ENCODE data around the gene GRAMD1B.

Gene GRAMD1B

DNA sequence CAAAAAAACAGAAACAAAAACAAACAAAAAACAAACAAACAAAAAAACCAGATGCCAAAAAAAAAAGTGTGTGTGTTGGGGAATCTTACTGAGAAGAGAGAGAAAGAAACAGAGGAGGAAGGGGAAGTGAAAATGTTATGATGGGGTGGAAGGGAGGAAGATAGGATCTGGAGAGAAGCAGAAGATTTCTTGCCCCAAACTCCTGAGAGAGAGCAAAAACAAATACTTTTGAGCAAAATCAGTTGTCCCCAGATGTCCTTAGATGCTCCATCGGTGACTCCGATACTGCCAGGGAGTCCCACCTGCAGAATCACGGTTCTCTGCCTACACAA lies 19.9 kb upstream of the GRAMD1B start:
- H3K27me3 ChIP-seq (ENCODE audit: control insufficient read depth, insufficient read depth, low read length), result peaks cover 22% of the 10 kb centered on the region
- H3K9me3 ChIP-seq (ENCODE audit: control insufficient read depth, insufficient read depth, low read length), result no peaks in the 10 kb centered on the region
- H3K9ac ChIP-seq (ENCODE audit: low read depth, low read length), result no peak overlapping the region

DNA sequence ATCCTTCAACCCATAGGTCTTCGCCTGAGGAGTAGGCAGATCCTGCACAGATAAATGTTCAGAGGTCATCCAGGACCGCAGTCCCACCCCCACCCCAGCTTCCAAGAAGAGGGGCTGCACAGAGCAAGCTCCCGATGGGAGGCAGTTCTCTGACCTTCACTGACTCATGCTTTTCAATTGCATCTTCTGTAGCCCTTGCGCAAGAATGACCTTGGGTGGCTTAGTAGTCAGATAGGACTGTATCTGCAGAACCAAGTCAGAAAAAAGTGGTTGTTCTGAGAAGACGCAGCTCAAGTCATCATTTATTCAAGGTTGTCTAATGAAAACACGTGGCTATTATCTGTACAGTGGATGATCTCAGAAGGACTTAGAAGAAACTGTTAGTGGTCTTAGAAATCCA lies 16.4 kb upstream of the GRAMD1B start:
- Histone ChIP-seq H3K4me3 (ENCODE audit: low read depth, low read length) (no peak overlapping the region), H3K9ac (ENCODE audit: low read depth, low read length) (no peak overlapping the region), H3K36me3 (ENCODE audit: control insufficient read depth, insufficient read depth, low read length) (no peaks in the 10 kb centered on the region), H3K4me1 (ENCODE audit: control insufficient read depth, insufficient read depth, low read length) (0 out of 2 replicates have a peak, but pooled peaks cover 4% of the 10 kb centered on the region), H3K9me3 (ENCODE audit: control insufficient read depth, insufficient read depth, low read length) (no peaks in the 10 kb centered on the region), H3K27ac (ENCODE audit: low read depth, low read length) (no peak overlapping the region), H3K27me3 (ENCODE audit: control insufficient read depth, insufficient read depth, low read length) (peaks cover 8% of the 10 kb centered on the region; the same call in 1 of the 2 replicates)

More for the DNA sequence above, 19.9 kb upstream of the GRAMD1B start:
- no peak overlapping the region for H3K27ac ChIP-seq (ENCODE audit: low read depth, low read length)
- peaks cover 28% of the 10 kb centered on the region for H3K4me1 ChIP-seq (ENCODE audit: control insufficient read depth, insufficient read depth, low read length)
- H3K4me3 ChIP-seq (ENCODE audit: low read depth, low read length), result no peak overlapping the region
- H3K36me3 ChIP-seq (ENCODE audit: control insufficient read depth, insufficient read depth, low read length), result no peaks in the 10 kb centered on the region

DNA sequence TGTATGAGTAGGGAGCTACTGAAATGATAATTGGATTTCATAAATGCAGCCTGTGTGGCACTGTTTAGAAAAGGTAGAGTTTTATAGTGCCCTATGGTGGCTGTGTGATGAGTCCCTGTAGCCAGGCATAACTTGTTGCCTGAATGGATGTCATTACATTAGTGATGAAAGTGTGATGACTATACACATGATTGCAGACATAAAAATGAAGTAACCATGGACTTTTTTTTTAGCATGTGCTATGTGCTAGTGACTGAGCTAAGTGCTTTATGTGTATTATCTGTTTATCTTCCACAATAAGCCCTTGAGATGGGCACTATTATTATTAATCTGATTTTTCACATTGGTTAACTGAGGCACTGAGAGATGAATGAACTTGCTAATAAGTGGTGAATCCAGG lies 13.5 kb upstream of the GRAMD1B start:
- Histone ChIP-seq H3K9me3 (ENCODE audit: control insufficient read depth, insufficient read depth, low read length) (no peaks in the 10 kb centered on the region), H3K36me3 (ENCODE audit: control insufficient read depth, insufficient read depth, low read length) (no peaks in the 10 kb centered on the region), H3K27me3 (ENCODE audit: control insufficient read depth, insufficient read depth, low read length) (no peaks in the 10 kb centered on the region; the same call in 1 of the 2 replicates), H3K9ac (ENCODE audit: low read depth, low read length) (no peak overlapping the region), H3K27ac (ENCODE audit: low read depth, low read length) (no peak overlapping the region), H3K4me3 (ENCODE audit: low read depth, low read length) (no peak overlapping the region), H3K4me1 (ENCODE audit: control insufficient read depth, insufficient read depth, low read length) (no peaks in the 10 kb centered on the region)

DNA sequence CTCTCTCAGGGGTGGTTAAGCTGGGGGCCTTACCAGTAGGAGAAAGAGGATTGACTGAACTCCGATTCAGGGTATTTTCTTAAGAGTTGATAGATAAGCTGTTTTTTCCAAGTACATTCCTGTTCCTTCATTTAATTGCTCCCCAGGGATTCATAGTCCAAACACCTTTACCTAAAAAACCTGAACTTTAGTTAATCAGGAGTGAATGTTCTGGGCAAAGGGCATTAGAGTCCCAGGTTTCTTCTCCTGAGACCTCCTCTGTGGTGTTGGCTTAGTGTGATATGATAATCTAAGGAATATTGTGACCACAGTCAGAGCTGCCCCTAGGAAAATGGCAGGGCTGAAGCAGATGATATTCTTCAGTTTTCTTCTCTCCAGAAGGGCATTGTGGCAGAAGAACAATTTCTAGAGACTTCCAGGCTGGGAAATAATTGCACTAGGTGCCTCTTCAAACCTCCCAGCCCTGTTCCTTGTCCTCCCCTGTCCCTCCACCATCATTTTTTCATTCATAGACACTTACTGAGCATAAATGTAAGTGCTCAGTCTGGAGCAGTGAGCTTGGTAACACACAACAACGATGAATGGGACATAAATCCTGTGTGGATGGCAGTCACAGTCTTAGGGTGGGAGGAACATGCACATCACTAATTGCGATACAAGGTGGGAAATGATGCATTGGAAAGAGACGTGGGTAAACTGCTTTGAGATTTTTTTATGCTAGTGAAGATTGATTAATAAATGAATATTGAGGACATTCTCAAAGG lies 11.5 kb upstream of the GRAMD1B start:
- Histone ChIP-seq H3K27ac (ENCODE audit: low read depth, low read length) (no peak overlapping the region), H3K4me3 (ENCODE audit: low read depth, low read length) (no peak overlapping the region), H3K9me3 (ENCODE audit: control insufficient read depth, insufficient read depth, low read length) (no peaks in the 10 kb centered on the region), H3K27me3 (ENCODE audit: control insufficient read depth, insufficient read depth, low read length) (peaks cover 8% of the 10 kb centered on the region), H3K4me1 (ENCODE audit: control insufficient read depth, insufficient read depth, low read length) (no peaks in the 10 kb centered on the region), H3K9ac (ENCODE audit: low read depth, low read length) (no peak overlapping the region), H3K36me3 (ENCODE audit: control insufficient read depth, insufficient read depth, low read length) (no peaks in the 10 kb centered on the region)

DNA sequence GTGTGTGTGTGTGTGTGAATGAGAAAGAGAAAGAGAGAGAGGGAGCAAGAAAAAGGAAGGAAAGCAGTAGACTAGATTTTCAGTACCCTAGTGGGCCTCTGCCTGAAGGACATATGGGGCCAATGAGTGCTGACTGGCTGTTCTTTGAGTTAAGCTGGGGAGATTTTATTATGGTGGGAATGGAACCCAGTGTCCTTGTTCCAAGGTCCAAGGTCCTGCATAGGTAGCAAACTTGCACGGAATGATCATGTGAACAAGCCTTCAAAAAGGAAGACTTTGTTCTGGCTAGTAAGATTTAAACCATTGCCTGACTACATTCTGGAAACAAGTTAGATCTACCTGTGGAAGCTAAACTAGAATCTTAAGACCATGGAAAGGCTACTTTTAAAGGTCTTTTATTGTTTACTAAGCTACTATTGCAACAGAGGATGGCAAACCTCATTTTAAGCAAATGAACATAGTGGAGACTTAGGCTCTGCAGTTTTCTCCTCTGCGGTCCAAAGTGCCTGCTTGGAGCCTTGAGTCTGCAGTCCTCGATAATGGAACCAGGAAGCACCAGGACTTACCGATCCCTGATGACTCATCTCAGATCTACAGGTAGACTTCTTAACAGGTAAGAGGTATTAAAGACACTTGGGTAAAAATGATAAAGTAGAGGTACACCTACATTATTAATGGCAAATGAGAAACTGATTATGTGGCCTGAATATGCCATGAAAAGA lies 10.2 kb upstream of the GRAMD1B start:
- Histone ChIP-seq H3K4me3 (ENCODE audit: low read depth, low read length) (no peak overlapping the region), H3K27ac (ENCODE audit: low read depth, low read length) (no peak overlapping the region), H3K4me1 (ENCODE audit: control insufficient read depth, insufficient read depth, low read length) (no peaks in the 10 kb centered on the region), H3K9ac (ENCODE audit: low read depth, low read length) (no peak overlapping the region), H3K36me3 (ENCODE audit: control insufficient read depth, insufficient read depth, low read length) (no peaks in the 10 kb centered on the region), H3K27me3 (ENCODE audit: control insufficient read depth, insufficient read depth, low read length) (peaks cover 21% of the 10 kb centered on the region), H3K9me3 (ENCODE audit: control insufficient read depth, insufficient read depth, low read length) (no peaks in the 10 kb centered on the region)

DNA sequence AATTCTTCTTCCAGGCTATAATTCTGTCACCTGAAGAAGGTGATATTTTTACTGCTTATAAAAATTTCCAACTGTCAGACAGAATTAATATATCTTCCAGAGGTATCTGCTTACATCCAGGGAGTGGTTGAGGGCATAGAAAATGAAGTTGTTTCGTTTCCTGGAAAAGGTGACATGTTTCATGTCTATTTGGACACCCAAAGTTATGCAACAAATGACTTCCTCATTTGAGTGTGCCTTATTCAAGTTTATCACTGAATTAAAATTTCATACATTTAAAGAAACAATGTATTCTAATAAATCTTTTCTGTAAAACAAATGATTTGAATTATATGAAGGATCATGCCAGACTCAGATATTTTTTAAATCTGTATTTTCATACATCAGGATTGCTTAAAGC lies 8.5 kb upstream of the GRAMD1B start:
- H3K9me3 ChIP-seq (ENCODE audit: control insufficient read depth, insufficient read depth, low read length), result no peaks in the 10 kb centered on the region
- H3K36me3 ChIP-seq (ENCODE audit: control insufficient read depth, insufficient read depth, low read length), result no peaks in the 10 kb centered on the region
- H3K27ac ChIP-seq (ENCODE audit: low read depth, low read length), result no peak overlapping the region
- H3K9ac ChIP-seq (ENCODE audit: low read depth, low read length), result no peak overlapping the region
- no peak overlapping the region for H3K4me3 ChIP-seq (ENCODE audit: low read depth, low read length)
- H3K27me3 ChIP-seq (ENCODE audit: control insufficient read depth, insufficient read depth, low read length), result peaks cover 38% of the 10 kb centered on the region
- peaks cover 12% of the 10 kb centered on the region for H3K4me1 ChIP-seq (ENCODE audit: control insufficient read depth, insufficient read depth, low read length)

DNA sequence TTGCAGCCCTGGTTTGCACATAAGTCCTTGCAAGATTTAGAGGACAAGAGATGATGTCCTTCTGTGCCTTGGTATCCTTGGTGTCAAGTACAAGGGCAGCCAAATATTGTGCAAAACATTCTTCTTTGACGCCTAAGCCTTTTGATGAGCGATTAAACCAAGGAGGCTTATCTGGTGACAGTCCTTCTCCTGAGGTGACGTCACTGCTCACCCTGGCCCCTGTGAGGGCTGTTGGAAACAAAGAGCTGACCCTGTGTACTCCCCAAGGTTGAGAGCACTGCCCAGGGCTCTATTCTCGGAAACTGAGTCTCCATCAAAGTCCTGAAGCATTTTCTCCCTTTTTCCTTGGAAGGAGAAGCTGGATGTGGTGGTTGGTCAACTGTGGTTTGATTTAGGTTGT lies 4.7 kb upstream of the GRAMD1B start:
- no peak overlapping the region for H3K4me3 ChIP-seq (ENCODE audit: low read depth, low read length)
- H3K4me1 ChIP-seq (ENCODE audit: control insufficient read depth, insufficient read depth, low read length), result peaks cover 25% of the 10 kb centered on the region
- peaks cover 64% of the 10 kb centered on the region for H3K27me3 ChIP-seq (ENCODE audit: control insufficient read depth, insufficient read depth, low read length)
- H3K9ac ChIP-seq (ENCODE audit: low read depth, low read length), result no peak overlapping the region
- H3K9me3 ChIP-seq (ENCODE audit: control insufficient read depth, insufficient read depth, low read length), result no peaks in the 10 kb centered on the region
- H3K27ac ChIP-seq (ENCODE audit: low read depth, low read length), result no peak overlapping the region
- H3K36me3 ChIP-seq (ENCODE audit: control insufficient read depth, insufficient read depth, low read length), result no peaks in the 10 kb centered on the region

DNA sequence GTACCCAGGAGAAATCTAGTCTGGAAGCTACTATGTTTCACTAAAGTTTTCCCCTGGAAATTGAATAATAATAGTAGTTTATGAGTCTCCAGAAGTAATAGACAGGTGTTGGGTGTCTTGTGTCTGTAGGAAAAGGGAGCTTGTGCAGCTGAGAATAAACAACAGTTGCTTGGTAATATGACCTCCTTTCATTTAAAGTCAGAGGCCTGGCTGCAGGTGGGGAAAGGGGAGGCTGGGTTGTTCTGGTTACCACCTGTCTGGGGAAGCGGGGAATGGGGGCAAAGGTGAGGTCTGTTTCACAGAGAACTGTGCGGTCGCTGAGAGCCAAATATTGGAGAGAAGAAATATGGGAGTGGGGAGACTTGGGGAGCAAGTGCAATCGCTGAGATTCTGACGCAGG lies 3.3 kb upstream of the GRAMD1B start:
- H3K9me3 ChIP-seq (ENCODE audit: control insufficient read depth, insufficient read depth, low read length), result no peaks in the 10 kb centered on the region
- H3K9ac ChIP-seq (ENCODE audit: low read depth, low read length), result no peak overlapping the region; the same call in 1 of the 2 replicates
- H3K4me1 ChIP-seq (ENCODE audit: control insufficient read depth, insufficient read depth, low read length), result peaks cover 30% of the 10 kb centered on the region
- no peak overlapping the region for H3K27ac ChIP-seq (ENCODE audit: low read depth, low read length)
- no peaks in the 10 kb centered on the region for H3K36me3 ChIP-seq (ENCODE audit: control insufficient read depth, insufficient read depth, low read length)
- no peak overlapping the region for H3K4me3 ChIP-seq (ENCODE audit: low read depth, low read length)
- H3K27me3 ChIP-seq (ENCODE audit: control insufficient read depth, insufficient read depth, low read length), result peaks cover 70% of the 10 kb centered on the region

DNA sequence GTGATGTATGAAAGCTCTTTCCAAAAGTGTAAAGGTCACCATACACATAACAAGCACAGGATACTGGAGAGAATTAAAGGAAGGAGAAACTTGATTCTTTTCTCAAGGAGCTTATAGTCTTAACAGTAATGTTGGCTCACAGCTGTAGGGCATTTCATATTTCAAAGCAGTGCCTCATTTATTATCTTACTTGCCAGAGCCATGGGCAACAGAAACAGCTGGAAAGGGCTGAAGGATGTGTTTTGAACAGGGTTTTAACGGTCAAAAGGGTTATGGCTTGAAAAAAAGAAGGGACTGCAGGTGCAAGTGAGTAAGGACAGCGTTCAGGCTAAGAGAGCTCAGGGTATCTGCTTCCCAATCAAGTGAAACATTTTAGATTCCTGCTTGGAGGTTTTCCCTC lies 2.7 kb upstream of the GRAMD1B start:
- no peak overlapping the region for H3K9ac ChIP-seq (ENCODE audit: low read depth, low read length)
- peaks cover 73% of the 10 kb centered on the region for H3K27me3 ChIP-seq (ENCODE audit: control insufficient read depth, insufficient read depth, low read length)
- no peaks in the 10 kb centered on the region for H3K36me3 ChIP-seq (ENCODE audit: control insufficient read depth, insufficient read depth, low read length)
- H3K4me1 ChIP-seq (ENCODE audit: control insufficient read depth, insufficient read depth, low read length), result peaks cover 30% of the 10 kb centered on the region
- H3K9me3 ChIP-seq (ENCODE audit: control insufficient read depth, insufficient read depth, low read length), result no peaks in the 10 kb centered on the region
- H3K27ac ChIP-seq (ENCODE audit: low read depth, low read length), result no peak overlapping the region
- H3K4me3 ChIP-seq (ENCODE audit: low read depth, low read length), result no peak overlapping the region

DNA sequence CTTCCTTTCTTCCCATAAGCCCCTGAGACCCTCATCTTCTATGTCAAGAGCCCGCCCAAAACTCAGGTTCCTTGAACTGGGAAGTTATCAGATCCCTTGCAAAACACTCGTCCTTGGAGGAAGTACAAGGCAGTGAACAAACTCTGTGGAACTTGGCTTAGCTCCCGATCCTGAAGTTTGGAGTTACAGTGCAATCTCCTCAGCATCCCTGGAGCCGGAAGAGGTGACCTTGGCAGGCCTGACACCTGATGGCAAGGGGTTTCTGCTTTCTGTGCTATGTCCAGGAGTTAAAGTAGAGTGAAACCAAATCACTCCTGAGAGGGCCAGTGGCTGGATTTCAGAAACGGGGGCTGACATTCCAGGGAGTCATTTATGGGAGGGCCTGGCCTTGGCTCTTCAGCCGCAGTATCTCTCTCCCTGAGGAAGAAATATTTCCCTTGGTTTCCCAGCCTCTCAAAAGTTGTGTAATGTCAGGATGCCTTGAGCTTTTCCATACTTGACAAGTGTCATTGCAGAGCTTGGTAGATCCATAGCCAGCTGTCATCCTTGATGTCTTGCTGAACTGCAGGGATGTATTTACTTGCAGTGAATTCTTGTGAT lies 1.9 kb upstream of the GRAMD1B start:
- Histone ChIP-seq H3K9ac (ENCODE audit: low read depth, low read length) (no peak overlapping the region), H3K4me3 (ENCODE audit: low read depth, low read length) (no peak overlapping the region), H3K9me3 (ENCODE audit: control insufficient read depth, insufficient read depth, low read length) (no peaks in the 10 kb centered on the region), H3K4me1 (ENCODE audit: control insufficient read depth, insufficient read depth, low read length) (peaks cover 30% of the 10 kb centered on the region), H3K36me3 (ENCODE audit: control insufficient read depth, insufficient read depth, low read length) (no peaks in the 10 kb centered on the region), H3K27ac (ENCODE audit: low read depth, low read length) (no peak overlapping the region), H3K27me3 (ENCODE audit: control insufficient read depth, insufficient read depth, low read length) (peaks cover 67% of the 10 kb centered on the region)

DNA sequence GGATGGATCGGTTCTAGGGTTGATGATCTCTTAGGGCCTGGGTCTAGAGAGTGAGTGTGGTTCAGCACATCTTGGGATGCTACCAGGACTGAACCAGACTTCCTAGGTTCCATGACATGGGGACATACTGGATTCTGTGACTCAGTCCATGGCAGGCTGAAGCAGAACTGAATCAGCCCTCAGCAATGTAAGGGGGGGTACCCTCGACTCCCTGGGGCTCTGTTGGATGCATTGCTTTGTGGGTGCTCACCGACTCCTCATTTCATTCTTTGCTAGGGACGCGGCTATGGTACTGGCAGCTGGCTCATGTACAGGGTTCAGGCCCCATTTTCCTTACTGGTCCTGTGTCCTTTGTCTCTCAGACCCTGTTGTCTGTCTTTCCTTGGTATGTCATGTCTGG lies 733 bp upstream of the GRAMD1B start:
- Histone ChIP-seq H3K36me3 (ENCODE audit: control insufficient read depth, insufficient read depth, low read length) (no peaks in the 10 kb centered on the region), H3K9me3 (ENCODE audit: control insufficient read depth, insufficient read depth, low read length) (no peaks in the 10 kb centered on the region), H3K27me3 (ENCODE audit: control insufficient read depth, insufficient read depth, low read length) (peaks cover 57% of the 10 kb centered on the region), H3K4me3 (ENCODE audit: low read depth, low read length) (peak overlapping the region; percentile 80), H3K27ac (ENCODE audit: low read depth, low read length) (peak overlapping the region; percentile 53), H3K4me1 (ENCODE audit: control insufficient read depth, insufficient read depth, low read length) (peaks cover 30% of the 10 kb centered on the region), H3K9ac (ENCODE audit: low read depth, low read length) (no peak overlapping the region)

Measured in HUES48 (cell line).